Astrocyte of the spinal cord (primary cell): Measurements from ENCODE around the gene RPS27A.

ENCODE experiments used
- DNase-seq: peaks from one replicate; pipeline ENCODE4 v3.0.0; 2011; ENCODE audit warnings: low read depth, low spot score
- H3K4me3 ChIP-seq: 2 replicates; pipeline ENCODE4 v1.5.1; 2011; ENCODE audit warnings: low read depth, mild to moderate bottlenecking, low read length, moderate library complexity
- CTCF ChIP-seq: IDR thresholded peaks from 2 replicates; pipeline ENCODE4 v1.5.1; 2012; ENCODE audit warnings: low read depth, mild to moderate bottlenecking, low read length, inconsistent platforms
- in situ Hi-C: cut with HindIII; loops from 2 replicates; pipeline ENCODE4 v1.10.0; 2017; ENCODE audit warnings: low sequenced_read_pairs

The RPS27A gene

GRCh38 chr2:55230551-55230950 lies 1.9 kb upstream of the RPS27A start:
- no peak for DNase-seq
- H3K4me3 ChIP-seq, result no peak overlapping the region
- TF ChIP-seq CTCF, result no peak
- in situ Hi-C loops, result no loop called here

GRCh38 chr2:55231546-55232083 lies 873 bp upstream of the RPS27A start:
- in situ Hi-C loops, result no loop called here
- H3K4me3 ChIP-seq, result peak overlapping the region; percentile 95
- DNase-seq, result peak; percentile 20
- TF ChIP-seq CTCF, result no peak

GRCh38 chr2:55232863-55233657 lies 572 bp downstream of the RPS27A start:
- TF ChIP-seq CTCF, result no peak
- peak; percentile 26 for DNase-seq
- in situ Hi-C loops, result no loop called here

GRCh38 chr2:55233658-55233940 lies 1.1 kb downstream of the RPS27A start:
- peak overlapping the region; percentile 95 for H3K4me3 ChIP-seq
- in situ Hi-C loops, result no loop called here
- DNase-seq, result no peak
- TF ChIP-seq CTCF, result no peak

More at GRCh38 chr2:55232863-55233657, 572 bp downstream of the RPS27A start:
- peak overlapping the region; percentile 95 for H3K4me3 ChIP-seq

- H3K4me3 ChIP-seq, result no peak overlapping the region
- no peak for TF ChIP-seq CTCF
- DNase-seq, result no peak
- in situ Hi-C loops, result no loop called here
Measured at GRCh38 chr2:55235724-55236538, 3.4 kb downstream of the RPS27A start.

- no peak overlapping the region for H3K4me3 ChIP-seq
- in situ Hi-C loops, result no loop called here
- TF ChIP-seq CTCF, result no peak
- DNase-seq, result no peak
Measured at GRCh38 chr2:55236992-55237543, 4.6 kb downstream of the RPS27A start.
